Activated CD4-positive, alpha-beta memory T cell treated with anti-CD3 and anti-CD28 coated beads, Interleukin-2, amount 10 ng/mL, durations not matched to agents 7 days and 5 days (primary cell): Measurements from ENCODE around the gene PRRX1. TPM values are rescaled to one million over a fixed set of nuclear protein-coding genes. Genes with fewer than 3 reads are reported as not detected.

Source experiments
- CTCF ChIA-PET: fragments of 350-600 bp; sonication (Branson Sonifier 250); formaldehyde crosslinking; loops from one replicate; lab custom pipeline; 2021; ENCODE audit warnings: antibody characterized with exemption, inconsistent platforms; lab: Charles Lee
- POLR2A ChIA-PET: fragments of 350-600 bp; sonication (Branson Sonifier 250); formaldehyde crosslinking; loops from one replicate; lab custom pipeline; 2021; ENCODE audit warnings: antibody characterized with exemption; lab: Charles Lee
- DNase-seq: peaks from one replicate; pipeline ENCODE4 v3.0.0-alpha.2; 2020
- H3K27ac Mint-ChIP-seq: one replicate; pipeline ENCODE4 v1.8.0; 2021; ENCODE audit warnings: mild to moderate bottlenecking, mixed read lengths
- H3K27me3 Mint-ChIP-seq: one replicate; pipeline ENCODE4 v1.8.0; 2021; ENCODE audit warnings: mixed read lengths
- H3K36me3 Mint-ChIP-seq: one replicate; pipeline ENCODE4 v1.8.0; 2021; ENCODE audit warnings: low read depth, mixed read lengths
- H3K4me1 Mint-ChIP-seq: one replicate; pipeline ENCODE4 v1.8.0; 2021; ENCODE audit warnings: mixed read lengths
- H3K4me3 Mint-ChIP-seq: one replicate; pipeline ENCODE4 v1.8.0; 2021; ENCODE audit warnings: mild to moderate bottlenecking, mixed read lengths
- H3K9me3 Mint-ChIP-seq: one replicate; pipeline ENCODE4 v1.8.0; 2021; ENCODE audit warnings: mixed read lengths
- total RNA-seq, 2 experiments: library from RNA; stranded (reverse); gene quantifications; one replicate each; pipeline ENCODE4 v1.2.3, GENCODE V29; 2021

Gene PRRX1
- total RNA-seq, 2 experiments from 2014 or later = not detected

DNA sequence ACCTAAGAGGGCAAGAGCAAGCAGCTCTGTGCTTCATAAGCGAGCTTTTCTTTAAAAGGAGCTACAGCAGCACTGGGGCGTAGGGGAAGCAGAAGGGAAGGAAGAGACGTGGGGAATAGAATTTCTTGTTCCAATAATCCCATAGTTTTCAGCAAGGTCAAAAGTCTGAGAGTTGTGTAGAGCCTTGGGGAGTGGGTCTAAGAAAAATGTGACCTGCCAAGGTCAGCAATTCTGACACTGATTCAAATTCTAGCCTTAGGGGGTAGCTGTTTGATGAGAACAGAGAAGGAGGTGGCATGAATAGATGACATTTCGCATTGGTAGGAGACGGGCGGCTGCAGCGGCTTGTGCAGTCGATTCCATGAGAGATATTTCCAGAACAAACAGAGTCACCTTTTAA is 22.4 kb downstream of the PRRX1 start:
- CTCF ChIA-PET = no interaction called here
- Mint-ChIP-seq H3K9me3 (no peaks in the 10 kb centered on the region), H3K27me3 (peaks cover 36% of the 10 kb centered on the region), H3K4me3 (no peak overlapping the region), H3K36me3 (no peaks in the 10 kb centered on the region), H3K4me1 (peaks cover 3% of the 10 kb centered on the region), H3K27ac (no peak overlapping the region)
- DNase-seq = no peak
- POLR2A ChIA-PET = no interaction called here

DNA sequence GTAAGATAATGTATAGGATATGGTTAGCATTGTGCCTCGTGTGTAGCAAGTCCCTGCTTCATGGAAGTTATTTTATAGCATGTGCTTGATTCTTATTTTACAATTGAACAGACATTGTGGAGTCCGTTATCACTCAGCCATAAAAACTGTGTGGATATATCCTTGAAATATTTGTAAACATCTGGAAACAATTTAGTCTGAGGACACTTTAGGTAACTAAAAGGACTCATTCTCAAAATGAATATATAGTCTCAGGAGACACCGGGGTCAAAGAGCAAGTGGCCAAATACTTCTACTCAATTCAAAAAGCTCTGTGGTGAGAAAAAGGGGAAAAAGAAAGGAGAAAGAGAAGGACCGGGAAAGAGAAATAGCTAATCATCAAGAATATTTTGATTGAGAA is 23.7 kb downstream of the PRRX1 start:
- ChIA-PET CTCF (no interaction called here), POLR2A (no interaction called here)
- Mint-ChIP-seq H3K27ac (no peak overlapping the region), H3K27me3 (peaks cover 36% of the 10 kb centered on the region), H3K9me3 (no peaks in the 10 kb centered on the region), H3K4me3 (no peak overlapping the region), H3K36me3 (no peaks in the 10 kb centered on the region), H3K4me1 (peaks cover 3% of the 10 kb centered on the region)
- no peak for DNase-seq

DNA sequence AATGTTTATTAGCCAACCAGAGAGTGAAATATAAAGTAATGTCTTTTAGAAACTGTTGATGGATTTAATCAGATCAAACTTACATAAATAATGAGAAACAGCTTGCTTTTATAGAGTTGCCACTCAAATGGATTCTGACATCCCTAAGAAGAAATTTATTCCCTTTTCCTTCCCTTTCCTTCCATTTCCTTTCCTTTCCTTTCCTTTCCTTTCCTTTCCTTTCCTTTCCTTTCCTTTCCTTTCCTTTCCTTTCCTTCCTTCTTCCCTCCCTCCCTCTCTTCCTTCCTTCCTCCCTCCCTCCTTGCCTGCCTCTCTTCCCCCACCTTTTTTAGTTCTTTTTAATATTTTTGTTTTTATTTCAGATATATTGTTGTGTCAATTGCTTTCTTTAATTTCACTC is 27.3 kb downstream of the PRRX1 start:
- Mint-ChIP-seq H3K4me1 (peaks cover 3% of the 10 kb centered on the region), H3K4me3 (no peak overlapping the region), H3K27ac (no peak overlapping the region), H3K27me3 (peaks cover 33% of the 10 kb centered on the region), H3K36me3 (no peaks in the 10 kb centered on the region), H3K9me3 (no peaks in the 10 kb centered on the region)
- CTCF ChIA-PET = no interaction called here
- POLR2A ChIA-PET = no interaction called here
- no peak for DNase-seq

DNA sequence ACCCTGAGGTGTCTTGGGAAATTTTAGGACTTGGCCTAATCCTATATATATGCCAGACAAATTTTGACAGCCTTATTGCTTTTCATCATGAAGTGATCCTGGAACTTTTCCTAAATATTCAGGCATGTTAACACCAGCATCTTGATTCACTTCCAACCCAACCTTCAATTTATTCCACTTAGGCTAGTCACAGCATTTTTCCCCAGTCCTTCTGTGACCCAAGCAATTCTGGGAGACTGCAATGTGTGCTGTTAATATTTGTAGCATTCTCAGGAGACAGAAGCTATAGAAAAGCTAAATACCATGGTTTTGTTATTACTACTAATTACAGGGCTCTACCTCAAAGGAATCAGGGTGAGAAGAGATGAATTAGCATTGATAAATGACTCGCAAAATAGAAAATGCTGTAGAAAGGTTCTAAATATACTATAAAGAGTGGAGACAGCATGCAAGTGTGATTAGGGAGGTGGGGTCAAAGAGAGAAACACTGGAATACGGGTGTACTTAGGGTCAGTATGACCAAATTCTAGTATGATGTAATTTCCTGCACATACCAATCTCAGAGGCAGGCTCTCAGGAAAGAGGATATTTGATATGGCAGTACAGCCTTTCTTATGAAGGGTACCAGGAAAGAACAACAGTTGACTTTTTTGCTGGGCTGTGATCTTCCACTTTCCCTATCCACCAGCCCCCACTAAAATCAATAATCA is 29.1 kb downstream of the PRRX1 start:
- Mint-ChIP-seq H3K36me3 (no peaks in the 10 kb centered on the region), H3K27ac (no peak overlapping the region), H3K4me1 (peaks cover 3% of the 10 kb centered on the region), H3K27me3 (peaks cover 22% of the 10 kb centered on the region), H3K4me3 (no peak overlapping the region), H3K9me3 (no peaks in the 10 kb centered on the region)
- POLR2A ChIA-PET = no interaction called here
- CTCF ChIA-PET = no interaction called here
- DNase-seq = no peak

DNA sequence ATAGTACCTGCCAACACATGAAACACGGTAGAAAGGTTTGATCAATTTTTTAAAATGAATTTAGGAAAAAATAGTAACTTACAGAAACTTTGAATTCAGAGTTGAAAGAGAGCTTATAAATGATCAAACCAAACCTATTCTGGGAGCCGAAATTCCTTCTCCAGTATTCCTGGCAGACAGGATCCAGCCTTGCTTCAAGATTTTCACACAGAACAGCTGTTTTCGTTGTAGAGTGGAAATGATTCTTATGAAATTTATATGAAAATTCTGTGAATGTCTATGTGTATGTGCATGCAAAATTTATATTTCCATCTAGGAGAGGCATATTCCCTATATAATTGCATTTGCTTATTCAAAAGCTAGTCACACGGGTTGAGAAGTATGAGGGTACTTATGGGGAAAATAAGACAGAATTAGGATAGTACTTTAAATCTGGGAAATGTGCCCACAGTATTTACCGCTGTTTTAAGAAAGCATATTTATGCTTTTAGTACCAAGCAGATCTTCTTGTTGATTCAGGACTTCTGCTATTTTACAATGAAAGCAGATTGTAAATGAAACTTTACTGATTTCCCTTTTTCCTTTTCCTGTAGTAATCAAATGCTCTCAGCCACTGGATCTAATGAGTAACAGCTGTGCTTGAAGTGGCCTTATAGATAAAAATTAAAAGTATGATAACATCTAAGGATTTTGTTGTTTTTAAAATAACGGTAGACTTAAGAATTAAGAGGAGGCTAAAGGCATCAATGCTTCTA is 30.4 kb downstream of the PRRX1 start:
- no peaks in the 10 kb centered on the region for H3K36me3 Mint-ChIP-seq
- peaks cover under 1% of the 10 kb centered on the region for H3K4me1 Mint-ChIP-seq
- CTCF ChIA-PET = no interaction called here
- POLR2A ChIA-PET = no interaction called here
- no peak for DNase-seq
- H3K4me3 Mint-ChIP-seq = no peak overlapping the region
- H3K27ac Mint-ChIP-seq = no peak overlapping the region
- H3K27me3 Mint-ChIP-seq = peaks cover 20% of the 10 kb centered on the region
- H3K9me3 Mint-ChIP-seq = no peaks in the 10 kb centered on the region

DNA sequence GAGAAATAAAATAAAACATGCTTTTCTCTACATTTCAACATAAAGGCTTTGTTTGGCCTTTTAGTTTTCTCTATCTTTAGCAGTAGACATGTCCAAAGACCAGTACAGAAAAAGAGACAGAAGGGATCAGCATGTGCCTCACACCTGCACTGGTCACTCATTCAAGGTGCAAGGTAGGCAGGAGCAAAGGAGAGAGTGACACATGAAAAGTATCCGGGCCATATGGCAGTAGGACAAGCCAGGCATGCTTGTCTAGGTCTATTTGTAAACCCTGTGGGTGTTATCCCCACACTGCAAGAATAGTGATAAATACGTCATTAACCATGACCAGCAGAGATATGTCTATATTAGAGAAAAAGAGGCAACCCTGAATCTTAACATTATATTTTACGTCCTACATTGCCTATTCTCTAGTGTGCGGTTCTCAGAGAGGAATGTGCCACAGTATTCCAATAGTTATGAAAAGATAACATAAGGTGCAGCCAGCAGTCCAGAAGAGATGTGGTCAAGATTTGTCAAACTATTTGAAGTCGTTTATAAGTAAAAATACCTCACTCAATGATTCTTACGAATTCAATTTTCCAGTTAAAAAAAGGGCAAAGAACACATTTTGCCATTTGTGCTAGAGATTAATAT is 32.1 kb downstream of the PRRX1 start:
- Mint-ChIP-seq H3K27ac (no peak overlapping the region), H3K4me3 (no peak overlapping the region), H3K36me3 (no peaks in the 10 kb centered on the region), H3K4me1 (no peaks in the 10 kb centered on the region), H3K9me3 (no peaks in the 10 kb centered on the region), H3K27me3 (peaks cover 12% of the 10 kb centered on the region)
- ChIA-PET CTCF (no interaction called here), POLR2A (no interaction called here)
- DNase-seq = no peak

DNA sequence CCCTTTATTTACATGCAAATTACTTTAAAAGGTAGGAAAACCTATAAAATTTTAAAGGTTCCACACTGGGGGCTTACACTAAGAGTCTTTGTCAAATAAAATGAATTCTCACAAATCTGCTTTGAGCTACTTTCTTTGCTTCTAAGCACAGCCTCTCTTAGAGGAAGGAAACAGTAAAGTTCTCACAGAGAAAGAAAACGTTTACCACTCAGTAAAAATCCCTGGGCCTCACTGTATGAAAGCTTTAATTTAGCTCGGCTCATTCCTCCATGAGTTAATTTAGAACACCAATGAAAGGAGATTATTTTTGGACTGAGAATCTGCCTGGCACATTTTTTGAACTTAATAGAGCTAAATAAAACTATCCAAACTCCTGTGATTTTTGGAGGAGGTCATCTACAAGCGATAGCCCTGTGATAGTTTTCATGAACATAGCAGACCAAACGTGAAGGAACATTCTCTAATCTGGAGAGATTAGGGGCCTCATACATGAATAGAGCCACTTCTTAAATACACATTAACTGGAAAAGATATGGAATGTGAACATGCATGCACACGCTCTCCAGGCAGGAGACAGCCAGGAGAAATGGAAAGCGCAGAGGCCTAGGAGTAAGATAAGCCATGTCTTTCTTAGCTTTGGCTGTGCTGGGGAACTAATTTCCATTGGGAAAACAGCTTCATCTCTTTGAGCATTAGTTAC is 32.8 kb downstream of the PRRX1 start:
- Mint-ChIP-seq H3K4me1 (no peaks in the 10 kb centered on the region), H3K9me3 (no peaks in the 10 kb centered on the region), H3K27me3 (peaks cover 12% of the 10 kb centered on the region), H3K4me3 (no peak overlapping the region), H3K27ac (no peak overlapping the region), H3K36me3 (no peaks in the 10 kb centered on the region)
- POLR2A ChIA-PET = no interaction called here
- DNase-seq = no peak
- CTCF ChIA-PET = interaction anchor here (1.0 kb wide), 1 partner anchor 12 kb away, joined by 3 read pairs; no protein-coding TSS in a partner anchor

DNA sequence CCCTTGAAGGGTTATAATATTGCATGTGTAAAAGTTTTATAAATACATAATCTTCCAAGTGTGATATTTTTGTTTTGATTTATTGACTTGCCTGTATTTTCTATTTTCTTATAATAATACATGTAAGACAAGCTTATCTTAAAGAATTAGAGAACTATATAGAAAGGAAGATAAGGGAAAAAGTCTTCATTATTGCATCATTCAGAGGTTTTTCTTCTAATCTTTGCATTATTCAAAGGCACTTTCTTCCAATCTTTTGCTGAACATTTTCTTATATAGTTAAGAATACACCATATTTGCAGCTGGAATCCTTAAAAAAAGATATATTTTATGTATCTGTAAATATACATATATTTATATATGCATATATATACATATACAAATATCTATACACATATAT is 33.4 kb downstream of the PRRX1 start:
- Mint-ChIP-seq H3K27ac (no peak overlapping the region), H3K4me3 (no peak overlapping the region), H3K9me3 (no peaks in the 10 kb centered on the region), H3K36me3 (no peaks in the 10 kb centered on the region), H3K27me3 (peaks cover 12% of the 10 kb centered on the region), H3K4me1 (no peaks in the 10 kb centered on the region)
- no peak for DNase-seq
- ChIA-PET CTCF (interaction anchor here (1.0 to 1.6 kb wide), 2 partner anchors 8 to 13 kb away, joined by 3 to 8 read pairs; no protein-coding TSS in a partner anchor), POLR2A (no interaction called here)

DNA sequence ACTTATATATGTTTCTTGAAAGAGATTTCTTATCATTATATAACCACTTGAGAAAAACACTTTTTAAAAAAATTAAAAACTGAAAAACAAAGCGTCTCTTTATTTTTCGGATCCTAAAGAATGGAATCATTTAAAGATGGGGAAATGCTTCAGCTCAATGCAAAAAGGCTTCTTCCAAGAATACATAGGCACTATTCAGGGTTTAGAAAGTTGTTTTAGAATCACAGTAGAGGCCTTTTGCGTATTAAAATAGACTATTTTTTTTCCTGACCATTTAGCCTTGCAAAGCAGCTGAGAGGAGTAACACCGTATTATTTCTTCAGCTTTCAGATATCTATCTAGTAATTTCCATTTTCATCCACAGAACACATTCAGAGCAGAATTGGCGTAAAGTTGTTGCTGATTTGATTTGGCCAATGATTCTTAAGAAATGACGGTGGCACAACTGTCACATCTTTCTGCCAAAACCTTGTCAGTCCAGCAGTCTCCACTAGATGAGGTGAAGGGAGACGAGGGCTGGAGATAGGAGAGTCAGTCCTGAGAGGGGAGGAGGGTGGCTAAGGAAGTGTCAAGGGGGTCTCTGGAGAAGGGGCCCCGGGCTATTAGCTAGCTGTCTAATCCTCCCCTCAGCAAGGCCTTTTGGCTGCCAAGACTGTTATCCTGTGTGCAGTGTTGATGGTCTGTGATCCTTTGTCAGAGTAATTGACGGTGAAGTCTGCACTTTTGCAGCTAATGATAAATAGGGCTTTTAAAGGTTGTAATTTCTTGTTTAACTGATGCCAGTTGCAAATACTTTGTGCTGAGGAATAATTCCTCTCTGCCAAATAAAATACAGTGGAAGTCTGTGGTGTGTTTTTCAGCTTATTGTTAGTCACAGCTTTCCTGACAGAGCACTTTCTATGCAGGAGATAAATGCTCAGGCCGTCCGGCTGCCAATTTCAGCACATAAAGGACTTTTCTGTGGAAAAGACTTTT is 34.7 kb downstream of the PRRX1 start:
- Mint-ChIP-seq H3K27me3 (peaks cover 5% of the 10 kb centered on the region), H3K4me3 (no peak overlapping the region), H3K4me1 (no peaks in the 10 kb centered on the region), H3K27ac (no peak overlapping the region), H3K9me3 (no peaks in the 10 kb centered on the region), H3K36me3 (no peaks in the 10 kb centered on the region)
- CTCF ChIA-PET = interaction anchor here (1.6 kb wide), 1 partner anchor 9 kb away, joined by 8 read pairs; no protein-coding TSS in a partner anchor
- no peak for DNase-seq
- POLR2A ChIA-PET = no interaction called here

DNA sequence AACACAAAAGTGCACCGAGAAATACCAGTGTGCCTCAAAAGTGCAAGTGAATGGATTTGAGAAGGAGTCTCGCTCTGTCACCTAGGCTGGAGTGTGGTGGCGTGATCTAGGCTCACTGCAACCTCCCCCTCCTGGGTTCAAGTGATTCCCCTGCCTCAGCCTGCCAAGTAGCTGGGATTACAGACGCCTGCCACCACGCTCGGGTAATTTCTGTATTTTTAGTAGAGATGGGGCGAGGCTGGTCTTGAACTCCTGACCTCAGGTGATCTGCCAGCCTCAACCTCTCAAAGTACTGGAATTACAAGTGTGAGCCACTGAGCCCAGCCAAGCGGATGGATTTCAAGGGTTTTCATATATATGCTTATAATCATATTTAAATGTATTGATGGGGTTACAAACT is 35.8 kb downstream of the PRRX1 start:
- H3K36me3 Mint-ChIP-seq = no peaks in the 10 kb centered on the region
- DNase-seq = no peak
- no peaks in the 10 kb centered on the region for H3K4me1 Mint-ChIP-seq
- H3K9me3 Mint-ChIP-seq = no peaks in the 10 kb centered on the region
- H3K27ac Mint-ChIP-seq = no peak overlapping the region
- peaks cover 5% of the 10 kb centered on the region for H3K27me3 Mint-ChIP-seq
- CTCF ChIA-PET = interaction anchor here (0.6 kb wide), 1 partner anchor 11 kb away, joined by 4 read pairs; no protein-coding TSS in a partner anchor
- no peak overlapping the region for H3K4me3 Mint-ChIP-seq
- POLR2A ChIA-PET = no interaction called here

DNA sequence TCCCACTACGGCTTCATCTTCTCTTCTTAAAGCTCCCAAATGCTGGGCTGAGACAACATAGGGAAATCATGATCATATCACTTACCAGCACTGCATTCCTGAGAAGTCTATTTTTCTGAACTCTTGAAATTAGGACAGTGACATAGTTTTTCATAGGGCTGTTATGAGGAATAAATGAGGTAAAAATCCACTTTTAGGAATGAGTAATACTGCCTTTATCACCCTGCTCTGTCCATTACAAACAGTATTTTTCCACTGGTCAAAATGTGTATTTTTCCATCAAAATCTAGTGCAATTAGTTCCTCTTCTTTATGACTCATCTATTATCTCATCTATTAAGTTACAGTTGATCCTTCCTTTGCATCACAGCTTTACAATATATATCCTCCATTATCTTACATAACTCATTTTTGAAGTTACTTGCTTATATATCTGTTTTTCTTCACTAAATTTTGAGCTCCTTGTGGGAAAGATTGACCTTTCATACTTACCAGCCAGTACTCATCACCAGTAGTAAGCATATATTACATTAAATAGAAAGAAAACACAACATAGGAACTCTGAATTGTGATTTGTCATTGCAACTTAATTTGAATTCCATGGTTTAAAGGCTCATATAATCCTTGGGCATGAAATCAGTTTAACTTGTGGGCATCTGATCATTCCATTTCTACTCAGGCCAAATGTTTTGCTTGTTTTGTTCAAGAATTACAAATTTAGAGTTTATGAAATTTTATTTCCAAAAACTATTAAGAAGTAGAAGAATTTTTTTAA is 37.1 kb downstream of the PRRX1 start:
- POLR2A ChIA-PET = no interaction called here
- Mint-ChIP-seq H3K27me3 (peaks cover under 1% of the 10 kb centered on the region), H3K4me1 (no peaks in the 10 kb centered on the region), H3K9me3 (no peaks in the 10 kb centered on the region), H3K27ac (no peak overlapping the region), H3K4me3 (no peak overlapping the region), H3K36me3 (no peaks in the 10 kb centered on the region)
- DNase-seq = no peak
- CTCF ChIA-PET = no interaction called here
